Neural progenitor cell (in vitro differentiated cells): ENCODE measurements around the gene FIP1L1.

Experiments
- EZH2 ChIP-seq: fragments of 200-600 bp; sonication (generic); IDR thresholded peaks from 2 replicates; pipeline ENCODE4 v1.6.1; 2017; ENCODE audit warnings: antibody characterized with exemption, mild to moderate bottlenecking, moderate library complexity
- TF ChIP-seq, protein P1 (sequence below): fragments of 200-600 bp; sonication (generic); IDR thresholded peaks from 2 replicates; pipeline ENCODE4 v1.5.1; 2017; ENCODE audit warnings: antibody characterized with exemption, mild to moderate bottlenecking

DNA sequence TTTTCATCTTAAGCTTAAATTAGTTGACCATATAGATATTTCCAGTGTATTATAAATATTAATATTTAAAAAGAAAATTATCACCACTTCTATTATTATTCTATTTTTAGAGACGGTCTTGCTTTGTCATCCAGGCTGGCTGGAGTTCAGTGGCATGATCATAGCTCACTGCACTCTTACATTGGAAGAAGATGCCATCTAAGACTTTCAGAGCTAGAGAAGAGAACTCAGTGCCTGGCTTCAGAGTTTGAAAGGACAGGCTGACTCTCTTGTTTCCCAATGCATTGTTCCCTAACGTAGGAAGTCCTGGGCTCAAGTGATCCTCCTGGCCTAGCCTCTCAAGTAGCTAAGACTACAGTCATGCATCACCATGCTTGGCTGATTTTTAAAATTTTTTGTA lies 75.9 kb downstream of the FIP1L1 start:
- TF ChIP-seq, protein P1, sequence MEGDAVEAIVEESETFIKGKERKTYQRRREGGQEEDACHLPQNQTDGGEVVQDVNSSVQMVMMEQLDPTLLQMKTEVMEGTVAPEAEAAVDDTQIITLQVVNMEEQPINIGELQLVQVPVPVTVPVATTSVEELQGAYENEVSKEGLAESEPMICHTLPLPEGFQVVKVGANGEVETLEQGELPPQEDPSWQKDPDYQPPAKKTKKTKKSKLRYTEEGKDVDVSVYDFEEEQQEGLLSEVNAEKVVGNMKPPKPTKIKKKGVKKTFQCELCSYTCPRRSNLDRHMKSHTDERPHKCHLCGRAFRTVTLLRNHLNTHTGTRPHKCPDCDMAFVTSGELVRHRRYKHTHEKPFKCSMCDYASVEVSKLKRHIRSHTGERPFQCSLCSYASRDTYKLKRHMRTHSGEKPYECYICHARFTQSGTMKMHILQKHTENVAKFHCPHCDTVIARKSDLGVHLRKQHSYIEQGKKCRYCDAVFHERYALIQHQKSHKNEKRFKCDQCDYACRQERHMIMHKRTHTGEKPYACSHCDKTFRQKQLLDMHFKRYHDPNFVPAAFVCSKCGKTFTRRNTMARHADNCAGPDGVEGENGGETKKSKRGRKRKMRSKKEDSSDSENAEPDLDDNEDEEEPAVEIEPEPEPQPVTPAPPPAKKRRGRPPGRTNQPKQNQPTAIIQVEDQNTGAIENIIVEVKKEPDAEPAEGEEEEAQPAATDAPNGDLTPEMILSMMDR, result no peak
- no peak for TF ChIP-seq EZH2
